ENCODE measurements around the gene CRB2.

CRB2 gene

DNA sequence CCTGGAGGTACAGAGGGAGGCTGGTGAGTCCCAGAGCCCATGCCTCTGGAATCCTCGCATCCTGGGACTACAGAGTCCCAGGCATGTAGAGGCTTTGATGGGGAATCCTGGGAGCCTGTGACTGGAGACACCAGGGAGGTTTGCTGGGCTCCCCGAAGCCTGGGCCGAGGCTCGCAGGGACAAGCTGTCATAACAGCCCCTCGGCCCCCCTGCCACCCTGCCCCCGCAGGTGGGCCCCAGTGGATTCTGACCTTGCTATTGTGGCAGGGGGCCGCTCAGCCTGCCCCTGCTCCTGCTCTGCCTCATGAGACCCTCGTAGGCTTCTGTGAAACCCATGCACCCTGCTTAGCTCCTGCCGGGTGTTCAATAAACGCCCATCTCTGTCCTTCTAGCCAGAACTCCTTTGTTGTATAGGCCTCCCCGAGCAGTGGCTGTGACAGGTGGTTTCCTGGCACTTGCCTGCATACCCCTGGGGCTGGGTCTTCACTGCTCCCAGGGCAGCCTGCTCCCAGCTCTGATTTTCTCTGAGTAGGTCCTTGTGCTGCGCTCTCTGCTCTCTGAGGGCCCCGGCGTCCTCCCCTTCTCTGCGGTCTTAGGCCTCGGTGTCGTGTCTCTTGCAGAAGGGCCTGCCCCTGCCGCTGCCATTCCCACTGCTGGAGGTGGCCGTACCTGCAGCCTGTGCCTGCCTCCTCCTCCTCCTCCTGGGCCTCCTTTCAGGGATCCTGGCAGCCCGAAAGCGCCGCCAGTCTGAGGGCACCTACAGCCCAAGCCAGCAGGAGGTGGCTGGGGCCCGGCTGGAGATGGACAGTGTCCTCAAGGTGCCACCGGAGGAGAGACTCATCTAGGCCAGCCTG is 20.4 kb downstream of the CRB2 start:
- no peak for DNase-seq (ENCODE audit: low read depth in 1 of 2, low spot score in 1 of 2)
- no peak overlapping the region for H3K27ac ChIP-seq (replicated peaks)

DNA sequence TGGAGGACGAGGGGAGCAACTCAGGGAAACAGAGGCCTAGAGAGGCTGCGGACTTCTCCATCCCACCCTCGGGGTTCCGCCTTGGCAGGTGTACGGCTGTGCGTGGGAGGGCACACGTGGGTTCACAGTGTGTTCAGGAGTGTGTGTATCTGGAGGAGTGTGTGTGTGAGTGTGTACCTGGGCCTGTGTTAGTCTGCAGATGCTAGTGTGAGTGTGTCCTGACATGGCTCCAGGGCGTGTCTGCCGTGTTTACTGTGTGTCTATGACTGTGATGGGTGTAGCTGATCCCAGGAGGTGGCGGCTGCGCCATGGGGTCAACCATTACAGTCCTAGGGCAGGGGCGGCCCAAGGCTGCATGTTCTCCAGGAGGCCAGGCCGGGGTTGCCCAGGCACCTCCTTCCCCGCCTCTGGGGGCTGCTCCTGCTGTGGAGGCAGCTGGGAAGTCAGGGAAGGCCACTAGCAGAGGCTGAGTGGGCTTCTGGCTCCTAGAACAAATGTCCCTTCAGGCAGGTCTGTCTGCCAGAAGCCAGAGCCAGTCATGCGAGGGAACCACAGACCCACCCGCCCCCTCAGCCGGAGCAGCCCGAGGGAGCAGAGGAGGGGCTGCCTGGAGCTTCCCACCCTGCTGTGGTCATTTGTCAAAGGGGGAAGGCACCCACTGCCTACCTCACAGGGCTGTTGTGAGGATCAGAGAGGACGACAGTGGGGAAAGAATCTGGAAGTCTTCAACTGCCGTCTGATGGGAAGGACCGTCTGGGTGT is 21.4 kb downstream of the CRB2 start:
- peaks cover 27% of the 10 kb centered on the region for H3K27me3 ChIP-seq (ENCODE audit: insufficient read depth, poor library complexity, severe bottlenecking)
- H3K27ac ChIP-seq (replicated peaks): no peak overlapping the region
- TF ChIP-seq GABPA (IDR thresholded peaks at IDR 0.05; ENCODE audit: low read depth) (no peak), SPI1 (IDR thresholded peaks at IDR 0.05; ENCODE audit: borderline replicate concordance, low read depth) (no peak), POLR2AphosphoS5 (IDR thresholded peaks at IDR 0.05; ENCODE audit: low read depth) (no peak; the same call in 1 of the 2 replicates)
- TF ChIP-seq, protein P1, sequence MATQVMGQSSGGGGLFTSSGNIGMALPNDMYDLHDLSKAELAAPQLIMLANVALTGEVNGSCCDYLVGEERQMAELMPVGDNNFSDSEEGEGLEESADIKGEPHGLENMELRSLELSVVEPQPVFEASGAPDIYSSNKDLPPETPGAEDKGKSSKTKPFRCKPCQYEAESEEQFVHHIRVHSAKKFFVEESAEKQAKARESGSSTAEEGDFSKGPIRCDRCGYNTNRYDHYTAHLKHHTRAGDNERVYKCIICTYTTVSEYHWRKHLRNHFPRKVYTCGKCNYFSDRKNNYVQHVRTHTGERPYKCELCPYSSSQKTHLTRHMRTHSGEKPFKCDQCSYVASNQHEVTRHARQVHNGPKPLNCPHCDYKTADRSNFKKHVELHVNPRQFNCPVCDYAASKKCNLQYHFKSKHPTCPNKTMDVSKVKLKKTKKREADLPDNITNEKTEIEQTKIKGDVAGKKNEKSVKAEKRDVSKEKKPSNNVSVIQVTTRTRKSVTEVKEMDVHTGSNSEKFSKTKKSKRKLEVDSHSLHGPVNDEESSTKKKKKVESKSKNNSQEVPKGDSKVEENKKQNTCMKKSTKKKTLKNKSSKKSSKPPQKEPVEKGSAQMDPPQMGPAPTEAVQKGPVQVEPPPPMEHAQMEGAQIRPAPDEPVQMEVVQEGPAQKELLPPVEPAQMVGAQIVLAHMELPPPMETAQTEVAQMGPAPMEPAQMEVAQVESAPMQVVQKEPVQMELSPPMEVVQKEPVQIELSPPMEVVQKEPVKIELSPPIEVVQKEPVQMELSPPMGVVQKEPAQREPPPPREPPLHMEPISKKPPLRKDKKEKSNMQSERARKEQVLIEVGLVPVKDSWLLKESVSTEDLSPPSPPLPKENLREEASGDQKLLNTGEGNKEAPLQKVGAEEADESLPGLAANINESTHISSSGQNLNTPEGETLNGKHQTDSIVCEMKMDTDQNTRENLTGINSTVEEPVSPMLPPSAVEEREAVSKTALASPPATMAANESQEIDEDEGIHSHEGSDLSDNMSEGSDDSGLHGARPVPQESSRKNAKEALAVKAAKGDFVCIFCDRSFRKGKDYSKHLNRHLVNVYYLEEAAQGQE (IDR thresholded peaks at IDR 0.05; ENCODE audit: insufficient replicate concordance, low read depth): no peak
- TF ChIP-seq, protein P2, sequence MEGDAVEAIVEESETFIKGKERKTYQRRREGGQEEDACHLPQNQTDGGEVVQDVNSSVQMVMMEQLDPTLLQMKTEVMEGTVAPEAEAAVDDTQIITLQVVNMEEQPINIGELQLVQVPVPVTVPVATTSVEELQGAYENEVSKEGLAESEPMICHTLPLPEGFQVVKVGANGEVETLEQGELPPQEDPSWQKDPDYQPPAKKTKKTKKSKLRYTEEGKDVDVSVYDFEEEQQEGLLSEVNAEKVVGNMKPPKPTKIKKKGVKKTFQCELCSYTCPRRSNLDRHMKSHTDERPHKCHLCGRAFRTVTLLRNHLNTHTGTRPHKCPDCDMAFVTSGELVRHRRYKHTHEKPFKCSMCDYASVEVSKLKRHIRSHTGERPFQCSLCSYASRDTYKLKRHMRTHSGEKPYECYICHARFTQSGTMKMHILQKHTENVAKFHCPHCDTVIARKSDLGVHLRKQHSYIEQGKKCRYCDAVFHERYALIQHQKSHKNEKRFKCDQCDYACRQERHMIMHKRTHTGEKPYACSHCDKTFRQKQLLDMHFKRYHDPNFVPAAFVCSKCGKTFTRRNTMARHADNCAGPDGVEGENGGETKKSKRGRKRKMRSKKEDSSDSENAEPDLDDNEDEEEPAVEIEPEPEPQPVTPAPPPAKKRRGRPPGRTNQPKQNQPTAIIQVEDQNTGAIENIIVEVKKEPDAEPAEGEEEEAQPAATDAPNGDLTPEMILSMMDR (IDR thresholded peaks at IDR 0.05; ENCODE audit: insufficient read depth, low read length): no peak
- H3K4me3 ChIP-seq (replicated peaks; ENCODE audit: insufficient read depth, low read length): no peak overlapping the region
- DNase-seq (ENCODE audit: low read depth in 1 of 2, low spot score in 1 of 2): no peak

More for the DNA sequence above, 20.4 kb downstream of the CRB2 start:
- Histone ChIP-seq H3K4me3 (replicated peaks; ENCODE audit: insufficient read depth, low read length) (no peak overlapping the region), H3K27me3 (ENCODE audit: insufficient read depth, poor library complexity, severe bottlenecking) (peaks cover 37% of the 10 kb centered on the region)
- TF ChIP-seq GABPA (IDR thresholded peaks at IDR 0.05; ENCODE audit: low read depth) (no peak), SPI1 (IDR thresholded peaks at IDR 0.05; ENCODE audit: borderline replicate concordance, low read depth) (no peak), POLR2AphosphoS5 (IDR thresholded peaks at IDR 0.05; ENCODE audit: low read depth) (no peak)
- TF ChIP-seq, protein P2 (IDR thresholded peaks at IDR 0.05; ENCODE audit: insufficient read depth, low read length): no peak
- TF ChIP-seq, protein P1 (IDR thresholded peaks at IDR 0.05; ENCODE audit: insufficient replicate concordance, low read depth): no peak

DNA sequence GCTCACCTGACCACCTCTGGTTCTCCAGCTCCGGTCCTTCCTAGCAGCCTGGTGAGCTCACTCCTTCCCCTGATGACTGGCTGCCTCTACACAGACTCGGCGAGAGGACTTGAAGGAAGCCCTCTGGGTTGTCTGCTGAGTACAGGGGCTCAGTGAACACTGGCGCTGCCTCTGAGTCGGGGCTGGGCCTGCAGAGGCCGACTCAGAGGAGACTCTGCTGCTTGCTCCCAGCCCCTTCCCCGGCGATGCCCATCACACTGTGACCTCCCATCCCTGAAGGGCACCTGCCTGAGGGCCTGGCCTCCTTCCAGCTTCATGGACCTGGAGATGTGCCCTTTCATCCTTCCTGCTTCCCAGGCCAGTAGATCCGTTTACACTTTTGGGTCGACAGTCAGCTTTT is 22.0 kb downstream of the CRB2 start:
- TF ChIP-seq POLR2AphosphoS5 (IDR thresholded peaks at IDR 0.05; ENCODE audit: low read depth) (no peak), GABPA (IDR thresholded peaks at IDR 0.05; ENCODE audit: low read depth) (no peak), SPI1 (IDR thresholded peaks at IDR 0.05; ENCODE audit: borderline replicate concordance, low read depth) (no peak)
- TF ChIP-seq, protein P2 (IDR thresholded peaks at IDR 0.05; ENCODE audit: insufficient read depth, low read length): no peak
- TF ChIP-seq, protein P1 (IDR thresholded peaks at IDR 0.05; ENCODE audit: insufficient replicate concordance, low read depth): no peak
- no peak for DNase-seq (ENCODE audit: low read depth in 1 of 2, low spot score in 1 of 2)
- H3K4me3 ChIP-seq (replicated peaks; ENCODE audit: insufficient read depth, low read length): no peak overlapping the region

More for the DNA sequence above, 22.0 kb downstream of the CRB2 start:
- Histone ChIP-seq H3K27me3 (ENCODE audit: insufficient read depth, poor library complexity, severe bottlenecking) (peaks cover 21% of the 10 kb centered on the region), H3K27ac (replicated peaks) (no peak overlapping the region)
